ENCODE data around the gene H2AZ1.

DNA sequence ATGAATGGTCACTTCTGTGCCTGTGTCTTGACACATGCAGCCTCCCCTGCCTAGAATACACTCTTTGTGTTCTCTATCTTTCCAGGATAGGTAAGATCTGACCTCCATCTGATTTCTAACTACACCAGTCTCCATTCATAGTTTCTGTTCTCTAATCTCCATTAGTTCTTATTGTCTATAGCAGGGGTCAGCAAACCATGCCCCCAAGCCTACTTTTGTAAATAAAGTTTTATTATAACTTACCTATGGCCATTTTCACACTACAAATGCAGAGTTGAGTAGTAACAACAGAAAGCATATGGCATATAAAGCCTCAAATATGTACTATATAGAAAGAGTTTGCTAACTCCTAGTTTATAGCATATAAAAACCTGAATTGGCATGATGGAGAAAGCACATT, 37.6 kb upstream of the H2AZ1 start:
- no peak for TF ChIP-seq POLR2A (IDR thresholded peaks at IDR 0.05)
- TF ChIP-seq CTCF (IDR thresholded peaks at IDR 0.05) = no peak

Measured in esophagus squamous epithelium (tissue), 4 donors.